ENCODE measurements around the gene TGOLN2.
"Not testable (repeated sequence)": the region's sequence is repeated elsewhere in the genome, so short reads cannot be mapped to it uniquely, and the experiment has no call there.

TGOLN2 gene

DNA sequence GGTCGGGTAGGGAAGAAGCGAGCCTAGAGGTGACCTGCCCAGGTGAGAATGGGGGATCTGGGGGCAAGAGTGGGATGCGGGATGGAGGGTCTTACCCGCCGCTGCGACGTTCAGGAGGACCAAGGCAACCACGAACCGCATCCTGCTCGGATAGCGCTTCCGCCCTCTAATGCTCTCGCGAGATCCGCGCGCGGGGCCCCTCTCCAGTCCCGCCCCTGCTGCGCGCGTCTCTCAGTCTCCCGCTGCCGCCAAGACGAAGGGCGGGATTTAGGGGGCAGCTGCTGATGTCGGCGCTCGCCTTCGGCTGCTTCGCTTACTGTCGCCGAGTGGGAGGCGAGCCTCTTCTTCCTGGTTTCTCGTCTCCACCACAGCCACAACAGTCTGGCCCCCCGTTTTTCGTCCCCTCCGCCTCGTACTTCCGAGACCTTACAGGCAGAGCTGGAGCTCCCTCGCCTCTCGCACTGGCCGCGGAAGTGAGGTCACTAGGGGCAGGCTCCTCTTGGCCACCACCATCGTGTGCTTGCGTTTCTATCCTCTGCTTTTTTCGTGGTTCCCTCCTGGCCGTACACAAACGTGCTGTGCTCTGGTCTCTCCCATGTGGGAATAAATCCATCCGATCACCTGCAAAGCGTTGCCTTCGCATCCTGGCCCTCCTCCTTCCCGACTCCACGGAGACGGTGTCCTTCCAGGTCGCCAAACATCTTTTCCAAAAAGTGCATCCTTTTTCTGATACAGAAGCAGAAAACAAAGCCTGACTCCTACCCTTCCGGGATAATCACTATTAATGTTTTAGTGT is at the start of gene TGOLN2:
TSS of gene TGOLN2 (minus strand) at position 168 of the 796 bp plus-strand sequence. CDS start at position 141, 27 bp downstream.
- DNase-seq (ENCODE audit: low spot score), result peak; percentile 96

DNA sequence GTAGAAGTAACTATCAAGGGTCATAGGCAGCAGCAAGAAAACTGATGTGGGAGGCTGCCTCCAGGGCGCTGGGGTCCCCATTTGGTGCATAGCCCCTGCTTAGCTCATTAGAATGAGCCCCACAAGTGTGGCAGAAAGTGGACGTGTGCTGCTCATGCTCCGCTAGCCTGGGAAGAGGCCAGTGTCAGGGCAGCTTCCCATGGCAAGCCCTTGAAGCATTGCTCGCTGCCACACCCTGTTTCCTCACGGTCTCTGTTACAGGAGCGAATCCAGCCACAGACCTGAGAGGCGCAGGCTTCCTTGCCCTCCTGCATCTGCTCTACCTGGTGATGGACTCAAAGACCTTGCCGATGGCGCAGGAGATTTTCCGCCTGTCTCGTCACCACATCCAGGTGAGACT is 49.3 kb upstream of the TGOLN2 start:
- no peak for DNase-seq (ENCODE audit: low spot score)

DNA sequence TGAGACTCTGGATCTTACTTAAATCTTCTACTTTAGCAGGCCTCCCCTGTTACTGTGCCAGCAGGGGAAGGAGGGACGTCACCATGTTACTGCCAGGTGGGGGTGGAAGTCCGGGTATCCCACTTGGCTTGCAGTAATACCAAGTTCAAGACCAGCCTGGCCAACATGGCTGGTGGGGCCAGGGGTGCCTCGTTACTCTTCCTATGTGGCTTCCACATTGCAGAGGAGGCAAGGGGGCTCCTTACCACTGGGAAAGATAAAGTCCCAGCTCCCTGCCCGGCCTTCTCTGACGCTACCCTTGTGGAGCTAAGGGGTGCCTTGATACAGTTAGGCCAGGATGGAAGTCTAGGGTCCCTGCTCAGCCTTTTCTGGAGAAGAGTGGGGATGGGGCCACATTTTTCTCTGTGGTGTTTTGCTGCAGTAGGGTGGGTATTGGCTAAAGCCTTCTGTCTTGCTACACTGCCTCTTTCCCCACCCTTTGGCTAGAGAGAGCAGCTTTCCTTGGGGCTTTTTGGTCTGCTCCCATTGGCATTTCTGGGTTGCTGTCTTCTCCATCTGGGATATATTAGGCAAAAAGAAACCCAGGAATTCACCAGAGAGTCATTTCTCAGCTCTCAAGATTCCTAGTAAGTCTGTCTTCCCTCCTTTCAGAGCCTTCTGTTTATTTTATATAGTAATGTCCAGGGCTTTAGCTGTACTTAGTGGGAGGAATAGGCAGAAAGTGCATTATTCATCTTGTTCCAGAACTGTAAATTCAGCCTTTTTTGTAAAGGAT is 48.7 kb upstream of the TGOLN2 start:
- DNase-seq (ENCODE audit: low spot score), result no peak

DNA sequence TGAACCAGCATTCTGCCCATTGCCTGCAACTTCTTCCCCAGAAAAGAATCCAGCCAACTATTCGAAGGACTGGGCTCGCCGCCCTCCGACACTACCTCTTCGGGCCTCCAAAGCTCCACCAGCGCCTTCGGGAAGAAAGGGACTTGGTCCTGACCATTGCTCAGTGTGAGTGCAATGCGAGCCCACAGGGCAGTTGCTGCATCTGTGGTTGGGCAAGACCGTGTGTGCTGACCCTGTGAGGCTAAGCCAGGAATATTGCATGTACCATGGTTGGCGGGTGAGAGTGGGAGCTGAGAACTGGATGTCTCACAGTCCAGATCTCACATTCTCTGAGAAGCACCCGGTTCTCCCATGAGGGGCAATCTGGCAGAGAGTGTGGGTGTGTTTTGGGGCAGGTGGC is 43.3 kb upstream of the TGOLN2 start:
- no peak for DNase-seq (ENCODE audit: low spot score)

DNA sequence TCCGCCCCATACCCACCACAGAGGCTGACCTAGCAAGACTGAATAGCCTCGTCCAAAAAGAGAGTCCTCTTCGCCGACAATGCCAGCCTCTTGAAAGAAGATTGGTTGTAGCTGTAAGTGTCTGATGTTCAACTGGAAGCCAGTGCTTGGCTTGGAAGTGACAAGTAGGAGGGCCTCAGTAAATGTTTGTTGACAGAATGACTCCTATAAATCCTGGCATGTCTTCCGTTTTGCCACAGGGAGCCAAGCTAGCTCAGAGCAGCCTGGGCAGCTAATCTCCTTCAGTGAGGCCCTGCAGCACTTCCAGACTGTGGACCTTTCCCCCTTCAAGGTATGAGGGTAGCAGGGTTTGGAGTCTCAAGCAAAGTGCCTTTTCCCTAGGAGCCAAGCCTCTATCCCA is 41.7 kb upstream of the TGOLN2 start:
- DNase-seq (ENCODE audit: low spot score), result no peak

DNA sequence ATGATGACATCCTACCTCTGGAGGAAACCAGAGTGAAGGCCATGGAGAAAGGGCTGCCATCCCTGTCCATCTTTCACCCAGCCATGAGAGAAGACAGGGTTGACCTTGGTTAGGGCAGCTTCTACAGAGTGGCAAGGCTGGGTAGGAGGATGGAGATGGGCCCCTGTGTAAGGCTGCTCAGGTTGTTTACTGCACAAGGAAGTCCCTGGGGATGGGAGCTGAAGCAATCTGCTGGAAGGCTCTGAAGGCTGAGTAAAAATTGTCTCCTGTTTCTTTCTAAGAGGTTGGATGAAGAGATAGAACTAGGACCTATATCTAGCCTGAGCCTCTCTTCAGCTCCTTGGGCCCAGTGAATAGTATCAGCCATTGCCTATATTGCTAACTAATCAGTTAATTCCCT is 41.1 kb upstream of the TGOLN2 start:
- DNase-seq (ENCODE audit: low spot score), result no peak

DNA sequence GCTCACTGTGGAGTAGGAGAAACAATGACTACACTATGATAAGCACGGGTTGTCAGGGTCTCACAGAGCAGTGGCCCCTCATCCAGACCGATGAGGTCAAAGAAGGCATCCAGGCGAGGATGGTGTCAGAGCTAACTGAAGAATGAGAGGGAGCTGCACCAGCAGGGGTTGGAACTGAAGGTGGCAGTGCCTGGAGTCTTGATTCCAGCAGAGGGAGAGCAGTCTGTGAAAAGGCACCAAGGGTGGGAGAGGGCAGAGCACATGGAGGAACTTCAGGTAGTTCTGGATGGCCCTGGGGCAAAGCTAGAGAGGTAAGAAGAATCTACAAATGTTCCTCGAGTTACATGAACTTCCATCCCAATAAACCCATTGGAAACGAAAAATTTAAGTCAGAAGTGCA is 39.4 kb upstream of the TGOLN2 start:
- no peak for DNase-seq (ENCODE audit: low spot score)

DNA sequence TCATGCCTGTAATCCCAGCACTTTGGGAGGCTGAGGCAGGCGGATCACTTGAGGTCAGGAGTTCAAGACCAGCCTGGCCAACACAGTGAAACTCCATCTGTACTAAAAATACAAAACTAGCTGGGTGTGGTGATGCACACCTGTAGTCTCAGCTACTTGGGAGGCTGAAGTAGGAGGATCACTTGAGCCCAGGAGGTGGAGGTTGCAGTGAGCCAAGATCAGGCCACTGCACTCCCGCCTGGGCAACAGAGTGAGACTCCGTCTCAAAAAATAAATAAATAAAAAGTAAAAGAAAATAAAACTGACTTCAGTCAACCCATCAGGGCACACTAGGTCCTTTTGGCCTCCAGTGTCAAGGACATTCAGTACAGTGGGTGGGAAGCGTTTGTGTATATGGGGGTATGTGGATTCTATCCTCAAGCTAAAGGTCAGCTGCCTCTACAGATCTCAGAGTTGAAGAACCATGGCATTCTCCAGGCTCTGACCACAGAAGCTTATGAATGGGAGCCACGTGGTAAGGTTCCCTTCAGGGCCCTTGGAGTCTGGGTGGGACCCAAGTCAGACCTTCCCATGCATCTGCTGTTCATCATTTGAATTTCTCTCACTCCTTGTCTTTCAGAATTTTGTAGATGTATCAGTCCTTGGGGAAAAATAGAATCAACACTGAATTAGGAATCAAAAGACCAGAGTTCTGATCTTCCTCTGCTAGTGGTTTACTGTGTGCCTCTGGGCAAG is 35.0 kb upstream of the TGOLN2 start:
- not testable (repeated sequence) for DNase-seq (ENCODE audit: low spot score)

DNA sequence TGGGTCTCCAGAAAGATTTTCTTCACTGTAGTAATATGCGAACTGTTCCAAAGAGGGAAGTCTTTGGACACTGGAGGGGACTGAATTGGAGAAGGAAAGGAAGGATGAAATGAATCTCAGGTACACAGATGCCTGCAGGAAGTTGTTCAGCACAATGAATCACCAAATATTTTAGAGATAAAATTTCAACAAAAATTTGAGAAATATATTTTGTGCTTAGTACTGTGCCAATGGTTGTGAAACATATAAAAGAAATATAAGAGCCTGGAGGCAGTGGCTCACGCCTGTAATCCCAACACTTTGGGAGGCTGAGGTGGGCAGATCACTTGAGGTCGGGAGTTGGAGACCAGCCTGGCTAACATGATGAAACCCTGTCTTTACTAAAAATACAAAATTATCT is 29.9 kb upstream of the TGOLN2 start:
- DNase-seq (ENCODE audit: low spot score), result no peak

DNA sequence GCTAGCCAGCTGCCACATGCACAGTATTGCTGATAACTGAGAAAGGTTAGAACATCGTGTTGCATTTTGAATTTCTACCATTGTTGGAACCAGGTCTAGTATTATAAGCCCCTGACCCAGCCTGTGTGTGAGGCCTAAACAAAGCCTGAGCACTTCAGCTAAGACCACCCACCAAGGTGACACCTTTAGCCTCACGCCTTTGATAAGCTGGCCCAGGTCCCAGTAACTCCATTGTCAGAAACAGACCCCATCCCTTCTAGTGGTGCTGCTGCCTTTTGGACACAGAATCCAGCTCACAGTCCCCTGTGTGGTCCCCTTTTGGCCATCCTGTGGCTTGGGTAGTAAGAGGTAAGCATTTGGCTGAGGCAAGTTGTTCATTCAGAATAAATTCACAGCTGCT is 28.4 kb upstream of the TGOLN2 start:
- no peak for DNase-seq (ENCODE audit: low spot score)

DNA sequence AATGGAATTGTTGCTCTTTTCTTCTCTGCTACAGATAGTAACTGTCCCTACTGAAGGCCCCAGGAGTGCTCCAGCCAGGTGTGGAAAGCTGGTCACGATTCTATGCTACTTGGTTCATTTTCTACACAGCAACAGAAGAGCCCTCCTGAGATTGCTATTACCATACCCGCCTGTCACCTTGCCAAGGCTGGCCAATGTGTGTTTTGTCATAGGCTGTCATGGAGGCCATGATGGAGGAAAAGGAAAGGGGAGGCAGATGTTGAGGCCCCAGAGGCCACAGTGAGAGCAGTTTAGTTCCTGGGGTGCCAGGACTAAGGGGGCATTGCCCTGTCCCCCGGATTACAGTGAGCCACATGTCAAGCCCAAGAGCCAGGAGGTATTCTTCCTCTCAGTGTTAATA is 27.7 kb upstream of the TGOLN2 start:
- no peak for DNase-seq (ENCODE audit: low spot score)

DNA sequence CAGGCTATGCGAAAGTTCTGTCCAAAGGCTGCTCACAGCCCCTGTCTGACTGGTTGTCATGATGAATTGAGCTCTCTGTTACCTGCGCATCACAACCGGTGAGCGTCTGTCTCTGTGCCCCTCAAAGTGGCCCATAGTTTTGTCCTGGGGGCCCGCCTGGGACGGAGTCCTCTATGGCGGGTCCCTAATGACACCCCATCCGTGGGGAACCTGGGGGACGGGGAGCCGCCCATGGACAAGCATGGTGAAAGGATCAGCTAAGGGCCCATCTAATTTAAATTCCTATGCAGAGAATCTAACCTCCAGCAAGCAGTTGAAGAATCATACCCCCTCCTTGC is 27.3 kb upstream of the TGOLN2 start:
- no peak for DNase-seq (ENCODE audit: low spot score)

DNA sequence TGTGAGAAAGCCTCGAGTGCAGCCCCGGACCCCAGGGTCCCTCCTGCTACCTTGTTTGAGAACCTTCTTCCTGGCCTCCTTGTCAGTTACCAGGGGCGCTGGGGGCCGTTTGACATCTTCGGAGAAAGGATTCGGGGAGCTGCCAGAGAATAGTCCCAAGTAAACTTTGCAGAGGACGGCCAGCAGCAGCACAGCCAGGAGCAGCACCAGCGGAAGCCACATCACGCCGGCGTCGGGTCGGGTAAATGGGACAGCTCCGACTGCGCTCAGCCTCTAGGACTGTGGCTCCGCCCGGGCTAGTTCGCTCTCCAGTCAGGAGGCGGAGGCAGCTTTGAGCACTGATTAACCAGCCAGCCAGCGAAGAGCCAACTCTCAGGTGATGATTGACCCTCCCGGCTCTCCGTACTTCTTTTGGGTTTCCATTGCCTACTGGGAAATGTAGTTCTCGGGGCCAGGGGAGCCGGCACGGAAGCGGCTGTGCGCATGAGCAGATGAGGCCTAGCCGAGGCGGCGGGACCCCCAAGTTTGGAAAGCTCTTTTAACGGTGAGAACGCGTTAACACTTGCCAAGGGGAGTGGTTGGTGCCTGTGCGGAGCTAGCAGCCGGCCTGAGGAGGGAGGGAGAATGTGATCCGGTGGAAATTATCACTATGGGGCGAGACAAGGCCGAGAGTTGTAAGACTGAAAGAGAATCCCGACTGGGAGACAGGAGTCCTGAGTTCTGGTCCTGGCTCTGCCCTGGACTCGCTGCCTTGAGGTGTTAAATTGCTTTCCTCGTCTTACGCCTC is 26.7 kb upstream of the TGOLN2 start, which contains the start of the genes ELMOD3 and RETSAT:
TSS of gene ELMOD3 (plus strand) at position 484 of the 787 bp plus-strand sequence. CDS start 2,430 bp downstream, outside the sequence.
TSS of gene RETSAT (minus strand) at position 243 of the 787 bp plus-strand sequence. CDS start at position 222, 21 bp downstream.
- DNase-seq (ENCODE audit: low spot score), result peak; percentile 99

DNA sequence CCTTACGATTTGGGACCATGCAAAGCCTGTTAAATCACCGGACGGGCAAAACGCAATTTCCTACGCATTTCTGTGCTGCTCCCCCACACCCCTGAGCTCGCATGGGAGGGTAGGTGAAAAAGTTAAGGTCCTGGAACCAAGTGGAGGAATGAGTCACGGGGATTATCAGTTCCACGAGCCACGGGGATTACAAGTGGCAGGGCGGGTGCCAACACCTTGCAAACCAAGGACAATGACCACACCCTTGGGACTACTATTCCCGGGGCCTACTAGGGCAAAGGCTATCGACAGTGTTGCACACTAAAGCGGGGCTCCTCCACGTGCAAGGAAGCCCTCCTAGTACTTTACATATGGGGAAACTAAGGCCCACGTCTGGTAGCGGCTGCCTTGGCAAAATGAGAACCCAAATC is 26.1 kb upstream of the TGOLN2 start:
- no peak for DNase-seq (ENCODE audit: low spot score)

DNA sequence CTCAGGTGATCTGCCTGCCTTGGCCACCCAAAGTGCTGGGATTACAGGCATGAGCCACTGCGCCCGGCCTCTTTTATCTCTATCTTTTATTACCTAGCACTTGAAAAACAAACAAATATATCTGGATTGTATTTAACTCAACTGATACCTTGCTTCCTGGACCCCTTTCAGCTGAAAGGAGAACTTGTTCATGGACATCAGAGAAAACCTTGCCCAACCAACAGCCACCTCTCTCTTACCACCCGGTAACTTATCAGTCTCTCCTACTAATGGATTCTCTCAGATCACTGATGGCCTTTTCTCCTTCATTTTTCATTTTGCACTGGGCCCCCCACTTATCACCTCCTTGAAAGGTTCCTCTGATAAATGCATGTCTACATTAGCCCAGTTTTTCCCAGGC is 19.8 kb upstream of the TGOLN2 start:
- no peak for DNase-seq (ENCODE audit: low spot score)

DNA sequence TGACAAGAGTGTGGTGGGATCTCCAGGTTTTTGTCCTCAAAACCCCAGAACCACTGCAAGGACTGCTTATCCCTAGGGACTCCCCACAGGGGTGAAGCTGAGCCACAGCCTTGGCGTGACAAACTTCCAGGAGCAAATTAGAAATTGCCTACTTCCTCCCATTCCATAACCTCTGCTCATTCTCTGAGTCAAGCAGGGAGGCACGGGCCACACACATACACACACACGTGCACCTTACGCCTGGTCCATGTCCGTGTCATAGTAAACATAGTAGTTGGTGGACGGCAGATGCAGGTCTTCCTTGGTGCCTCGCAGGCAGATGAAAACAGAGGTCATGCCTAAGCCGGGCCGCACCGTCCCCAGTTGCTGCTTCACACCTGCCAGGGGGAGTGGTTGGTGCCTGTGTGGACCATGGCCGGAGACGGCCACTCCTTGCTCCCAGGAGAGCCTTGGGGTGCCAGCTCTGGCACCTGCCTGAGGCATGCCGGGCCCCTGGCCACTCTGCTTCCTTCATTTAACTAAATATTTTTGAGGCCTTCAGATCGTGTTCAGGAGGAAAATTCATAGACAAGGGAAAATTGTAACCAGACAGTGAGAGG is 16.7 kb upstream of the TGOLN2 start:
- DNase-seq (ENCODE audit: low spot score), result no peak

DNA sequence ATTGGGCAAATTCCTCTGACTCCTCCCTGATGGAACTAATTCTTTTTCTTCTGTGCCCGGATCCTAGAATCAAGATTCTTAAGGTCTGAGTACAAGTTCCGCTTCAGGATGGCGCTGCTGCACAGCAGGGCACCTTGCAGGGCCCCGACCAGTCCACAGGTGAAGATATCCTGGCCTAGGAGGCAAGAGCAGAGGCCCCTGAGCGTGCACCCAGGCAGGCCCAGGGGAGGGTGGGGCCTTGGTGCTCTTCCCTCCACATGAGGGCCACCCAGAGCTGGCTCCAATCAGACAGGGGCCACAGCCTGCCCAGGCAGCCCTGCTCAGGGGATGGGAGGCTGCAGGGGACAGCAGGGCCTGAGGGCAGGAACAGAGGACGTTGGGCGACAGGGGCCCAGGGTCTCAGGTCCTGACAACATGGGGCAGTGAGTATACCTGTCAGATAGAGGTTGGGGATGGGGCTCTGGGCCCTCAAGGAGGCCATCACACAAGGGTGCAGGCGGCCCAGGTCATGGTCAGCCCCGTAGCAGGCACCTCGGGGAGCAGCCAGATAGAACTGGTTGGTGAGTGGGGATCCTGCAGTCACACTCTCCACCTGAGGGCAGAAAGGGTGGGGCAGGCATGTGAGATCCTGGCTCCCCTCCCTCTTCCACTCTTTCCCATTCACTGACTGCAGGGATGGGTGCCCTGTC is 15.6 kb upstream of the TGOLN2 start:
- not testable (repeated sequence) for DNase-seq (ENCODE audit: low spot score)

DNA sequence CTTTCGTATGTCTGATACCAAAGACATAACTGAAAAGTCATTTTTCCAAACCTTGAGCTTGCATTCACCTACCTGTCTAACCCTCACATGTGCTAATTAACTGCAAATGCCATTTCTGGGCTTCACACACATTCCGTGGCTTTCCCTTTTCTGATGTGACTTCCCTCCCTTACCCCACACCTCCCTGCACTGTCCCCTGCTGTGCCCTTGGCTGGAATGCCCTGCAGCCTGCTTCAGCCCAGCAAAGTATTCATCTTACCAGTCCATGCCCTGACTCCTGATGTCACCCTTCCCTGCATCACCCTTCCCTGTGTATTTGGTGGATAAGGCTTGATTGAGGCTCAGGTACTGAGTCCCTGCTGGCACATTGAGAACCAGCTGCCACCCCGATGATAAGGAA is 14.4 kb upstream of the TGOLN2 start:
- no peak for DNase-seq (ENCODE audit: low spot score)

DNA sequence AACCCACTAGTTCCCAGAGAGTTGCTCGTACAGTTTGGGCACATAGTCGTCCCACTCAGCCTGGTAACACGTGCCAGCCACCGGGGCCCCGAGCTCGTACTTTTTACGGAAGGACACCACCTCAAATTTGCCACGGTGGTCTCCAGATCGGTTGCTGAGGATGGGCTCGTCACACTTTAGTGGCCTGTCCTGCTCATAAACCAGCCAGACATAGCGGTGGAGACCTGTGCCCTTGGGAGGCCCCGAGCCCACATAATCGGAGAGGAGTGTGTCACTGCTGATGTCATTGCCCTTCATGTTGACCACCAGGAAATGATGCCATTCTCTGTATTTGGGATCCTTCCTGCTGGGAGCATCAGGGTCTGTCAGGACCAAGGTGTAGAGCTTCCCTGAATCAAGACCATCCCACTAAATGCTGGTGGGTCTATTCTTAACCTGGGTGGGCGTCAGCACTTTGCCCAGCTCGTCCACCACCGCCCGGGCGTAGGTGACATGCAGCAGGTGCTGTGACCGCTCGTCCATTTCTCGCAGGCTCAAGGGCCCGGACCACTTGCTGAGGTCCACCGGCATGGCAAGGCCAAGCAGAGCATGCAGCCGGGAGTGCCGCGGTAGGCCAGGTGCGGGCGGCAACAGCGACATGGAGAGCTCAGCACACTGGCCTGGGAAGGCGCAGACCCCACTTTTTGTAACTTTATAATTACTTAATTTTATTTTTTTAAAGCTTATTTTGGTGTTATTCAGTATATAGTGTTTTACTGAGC is 13.7 kb upstream of the TGOLN2 start:
- DNase-seq (ENCODE audit: low spot score), result no peak

All from NAMALWA (cell line).